NCI-H1694 treated with DMSO at 0.1 percent for 48 hours (cell line): ENCODE data around the gene GAS5.

Source experiments
- DNase-seq: peaks from one replicate; lab custom pipeline; 2025; lab: John Stamatoyannopoulos, UW

Gene GAS5

GRCh38 chr1:173824315-173825081 is 43.3 kb downstream of the GAS5 start, which contains the start of the genes CENPL and DARS2:
TSS of gene CENPL (minus strand) at chr1:173824883. CDS start at chr1:173811299, 13,584 bp downstream.
TSS of gene DARS2 (plus strand) at chr1:173824673. CDS start at chr1:173825230, 557 bp downstream.
- DNase-seq = peak; percentile 99

- DNase-seq = no peak
Observed at GRCh38 chr1:173823781-173824314, 43.9 kb downstream of the GAS5 start.

- no peak for DNase-seq
Observed at GRCh38 chr1:173821680-173822079, 46.1 kb downstream of the GAS5 start.

GRCh38 chr1:173818459-173818858 is 49.3 kb downstream of the GAS5 start:
- DNase-seq = no peak
